IMR-90 (cell line): ENCODE results near the gene MAML2. TPM values are rescaled to one million over a fixed set of nuclear protein-coding genes. Genes with fewer than 3 reads are reported as not detected.

Experiments
- ATAC-seq: fragments of 200-7000 bp; cut with Tn5 transposase; 2 replicates; pipeline ENCODE4 v1.9.1; 2020; ENCODE audit warnings: low read depth, mild to moderate bottlenecking, moderate library complexity
- BruUV-seq: library from RNA; stranded (reverse); fragments of 400-500 nt; replicated peaks from 2 replicates; lab custom pipeline; 2021; lab: Mats Ljungman, UMichigan
- CTCF ChIA-PET: fragments of 300-600 bp; formaldehyde crosslinking; extraction: SDS; loops from one replicate; lab custom pipeline; 2021; ENCODE audit warnings: antibody characterized with exemption; lab: Yijun Ruan, JAX
- POLR2A ChIA-PET: fragments of 300-600 bp; sonication (Branson Sonifier 250); formaldehyde crosslinking; loops from one replicate; lab custom pipeline; 2022; ENCODE audit warnings: antibody characterized with exemption; ENCODE audit not compliant: unreplicated experiment; lab: Charles Lee
- DNase-seq: peaks from one replicate; pipeline ENCODE4 v3.0.0; 2013
- H2AFZ ChIP-seq: replicated peaks from 2 replicates; pipeline ENCODE3; 2013; ENCODE audit warnings: low read length, mild to moderate bottlenecking; ENCODE audit not compliant: poor library complexity
- H2AK5ac ChIP-seq: 2 replicates; pipeline ENCODE4 v1.6.1; 2013; ENCODE audit warnings: low read depth, low read length, inconsistent platforms
- H2AK9ac ChIP-seq: replicated peaks from 2 replicates; pipeline ENCODE3; 2013; ENCODE audit warnings: mild to moderate bottlenecking, low read depth, low read length, moderate library complexity; ENCODE audit not compliant: poor library complexity
- H2BK120ac ChIP-seq: 2 replicates; pipeline ENCODE4 v1.6.1; 2013; ENCODE audit warnings: low read depth, low read length, inconsistent platforms
- H2BK15ac ChIP-seq: 3 replicates; pipeline ENCODE4 v1.6.1; 2013; ENCODE audit warnings: low read depth, low read length, inconsistent platforms
- H2BK20ac ChIP-seq: 2 replicates; pipeline ENCODE4 v1.6.1; 2013; ENCODE audit warnings: low read depth, mild to moderate bottlenecking, inconsistent platforms, low read length, moderate library complexity
- H2BK5ac ChIP-seq: 2 replicates; pipeline ENCODE4 v1.6.1; 2013; ENCODE audit warnings: mild to moderate bottlenecking, low read depth, low read length, inconsistent platforms; ENCODE audit not compliant: poor library complexity, severe bottlenecking
- H3K14ac ChIP-seq: replicated peaks from 2 replicates; pipeline ENCODE4 v1.6.1; 2013; ENCODE audit warnings: low read depth, low read length, inconsistent platforms
- H3K18ac ChIP-seq: 2 replicates; pipeline ENCODE4 v1.6.1; 2013; ENCODE audit warnings: low read depth, low read length, control low read depth
- H3K23ac ChIP-seq: 2 replicates; pipeline ENCODE4 v1.6.1; 2013; ENCODE audit warnings: low read depth, low read length, inconsistent platforms
- H3K27ac ChIP-seq: 2 replicates; pipeline ENCODE4 v1.5.1; 2013; ENCODE audit warnings: mild to moderate bottlenecking, control low read depth, low read length; ENCODE audit not compliant: insufficient read depth
- H3K27me3 ChIP-seq: 2 replicates; pipeline ENCODE4 v1.6.1; 2013; ENCODE audit warnings: low read length; ENCODE audit not compliant: control insufficient read depth, insufficient read depth
- H3K36me3 ChIP-seq: 2 replicates; pipeline ENCODE4 v1.6.1; 2013; ENCODE audit warnings: low read length, mixed read lengths; ENCODE audit not compliant: control insufficient read depth, insufficient read depth
- H3K4ac ChIP-seq: 2 replicates; pipeline ENCODE4 v1.6.1; 2013; ENCODE audit warnings: low read depth, low read length, inconsistent platforms
- H3K4me1 ChIP-seq: 2 replicates; pipeline ENCODE4 v1.6.1; 2013; ENCODE audit warnings: low read length, mixed read lengths; ENCODE audit not compliant: control insufficient read depth, insufficient read depth
- H3K4me2 ChIP-seq: 2 replicates; pipeline ENCODE4 v1.6.1; 2013; ENCODE audit warnings: low read depth, mild to moderate bottlenecking, control low read depth, low read length, moderate library complexity
- H3K4me3 ChIP-seq: 2 replicates; pipeline ENCODE4 v1.5.1; 2013; ENCODE audit warnings: low read depth, mild to moderate bottlenecking, control low read depth, low read length, moderate library complexity; ENCODE audit not compliant: insufficient read depth
- H3K56ac ChIP-seq: 2 replicates; pipeline ENCODE4 v1.6.1; 2013; ENCODE audit warnings: low read length, inconsistent platforms; ENCODE audit not compliant: insufficient read depth; ENCODE audit errors: extremely low read depth
- H3K79me1 ChIP-seq, 2 experiments: 2 replicates each; pipeline ENCODE4 v1.6.1; 2013; ENCODE audit warnings: low read length in 2 of 2, inconsistent platforms in 1 of 2, low read depth in 1 of 2
- H3K9ac ChIP-seq: 2 replicates; pipeline ENCODE4 v1.6.1; 2013; ENCODE audit warnings: low read depth, low read length, control low read depth
- H3K9me1 ChIP-seq: 2 replicates; pipeline ENCODE4 v1.6.1; 2013; ENCODE audit warnings: low read length, inconsistent platforms; ENCODE audit not compliant: insufficient read depth
- H3K9me3 ChIP-seq: 2 replicates; pipeline ENCODE4 v1.6.1; 2013; ENCODE audit warnings: low read length; ENCODE audit not compliant: control insufficient read depth, insufficient read depth
- H4K20me1 ChIP-seq: 2 replicates; pipeline ENCODE4 v1.6.1; 2013; ENCODE audit warnings: low read length, inconsistent platforms; ENCODE audit not compliant: insufficient read depth
- H4K5ac ChIP-seq: 2 replicates; pipeline ENCODE4 v1.6.1; 2013; ENCODE audit warnings: mild to moderate bottlenecking, low read depth, low read length, control low read depth
- H4K8ac ChIP-seq, 2 experiments: 2 replicates each; pipeline ENCODE4 v1.6.1; 2013; ENCODE audit warnings: low read depth in 2 of 2, low read length in 2 of 2, control low read depth in 1 of 2, inconsistent platforms in 1 of 2
- H4K91ac ChIP-seq: 2 replicates; pipeline ENCODE4 v1.6.1; 2013; ENCODE audit warnings: low read depth, low read length, inconsistent platforms; ENCODE audit not compliant: insufficient read depth
- CTCF ChIP-seq: conservative IDR thresholded peaks from 2 replicates; pipeline ENCODE4 v1.5.1; 2012; ENCODE audit warnings: mild to moderate bottlenecking, low read depth, low read length, improper control_type of control experiment
- ELK1 ChIP-seq: fragments of 150-350 bp; IDR thresholded peaks from 2 replicates; pipeline ENCODE4 v1.6.1; 2016; ENCODE audit warnings: low read depth, mild to moderate bottlenecking, low read length, moderate library complexity, borderline replicate concordance
- MXI1 ChIP-seq: IDR thresholded peaks from 2 replicates; pipeline ENCODE4 v1.6.1; 2012; ENCODE audit warnings: low read depth, mild to moderate bottlenecking, low read length, moderate library complexity, borderline replicate concordance
- NFE2L2 ChIP-seq: fragments of 150-350 bp; IDR thresholded peaks from 2 replicates; pipeline ENCODE4 v1.6.1; 2016; ENCODE audit warnings: low read depth, mild to moderate bottlenecking, low read length
- POLR2A ChIP-seq: IDR thresholded peaks from 2 replicates; pipeline ENCODE4 v1.6.1; 2012; ENCODE audit warnings: mild to moderate bottlenecking, low read depth, low read length
- RAD21 ChIP-seq: IDR thresholded peaks from 2 replicates; pipeline ENCODE4 v1.6.1; 2012; ENCODE audit warnings: low read length, improper control_type of control experiment
- RCOR1 ChIP-seq: IDR thresholded peaks from 2 replicates; pipeline ENCODE4 v1.6.1; 2012; ENCODE audit warnings: mild to moderate bottlenecking, low read length, improper control_type of control experiment; ENCODE audit not compliant: insufficient replicate concordance
- WGBS, 2 experiments: methylation state at CpG; one replicate each; pipeline versions ENCODE4 v1.1.5 to v1.1.7; 2013; ENCODE audit warnings: missing lambda C conversion rate in 2 of 2; ENCODE audit not compliant: insufficient read length in 1 of 2; ENCODE audit errors: extremely low coverage in 2 of 2; 5-methylcytosine and 5-hydroxymethylcytosine counted together
- dilution Hi-C: fragments of 300-500 bp; cut with HindIII; formaldehyde crosslinking; loops from one replicate; pipeline ENCODE4 v1.14.3; 2018; ENCODE audit warnings: low sequenced_read_pairs; ENCODE audit not compliant: unreplicated experiment
- in situ Hi-C: fragments of 300-500 bp; cut with MboI; formaldehyde crosslinking; loops from 3 replicates; pipeline ENCODE4 v1.14.3; 2019; ENCODE audit warnings: low sequenced_read_pairs, inconsistent platforms, mixed read lengths
- intact Hi-C: fragments of 100-400 bp; cut with micrococcal nuclease; formaldehyde crosslinking; loops from 2 replicates; pipeline ENCODE4 v1.10.0; 2022
- polyA plus RNA-seq, 3 experiments: library from polyadenylated mRNA; depleted of rRNA; stranded (reverse); fragments of >200 nt; gene quantifications; 2 replicates each; pipeline ENCODE4 v1.2.3, GENCODE V29; 2012; ENCODE audit warnings: low replicate concordance in 1 of 3
- total RNA-seq: library from RNA; depleted of rRNA; stranded (reverse); fragments of >200 nt; gene quantifications from 2 replicates; pipeline ENCODE4 v1.2.3, GENCODE V29; 2012

Gene MAML2
- total and polyA plus RNA-seq, 2 of the 4 experiments (the other 2 are of a cell fraction): 15.0 to 19.5 TPM

DNA sequence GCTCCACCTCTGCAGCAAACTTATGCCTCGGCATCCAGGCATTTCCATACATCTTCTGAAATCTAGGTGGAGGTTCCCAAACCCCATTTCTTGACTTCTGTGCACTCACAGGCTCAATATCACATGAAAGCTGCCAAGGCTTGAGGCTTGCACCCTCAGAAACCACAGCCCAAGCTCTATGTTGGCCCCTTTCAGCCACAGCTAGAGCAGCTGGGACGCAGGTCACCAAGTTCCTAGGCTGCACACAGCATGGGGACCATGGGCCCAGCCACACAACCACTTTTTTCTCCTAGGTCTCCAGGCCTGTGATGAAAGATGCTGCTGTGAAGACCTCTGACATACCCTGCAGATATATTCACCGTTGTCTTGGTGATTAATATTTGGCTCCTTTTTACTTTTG, 394.4 kb downstream of the MAML2 start:
- dilution Hi-C loops: no loop called here
- CTCF ChIA-PET: no interaction called here
- H3K23ac ChIP-seq: no peak overlapping the region
- BruUV-seq: no TSS peak
- H2BK15ac ChIP-seq: no peak overlapping the region
- POLR2A ChIA-PET: no interaction called here
- no peak overlapping the region for H3K27ac ChIP-seq
- H2AK5ac ChIP-seq: no peak overlapping the region
- H3K4ac ChIP-seq: no peak overlapping the region
- H3K4me3 ChIP-seq: no peak overlapping the region
- TF ChIP-seq POLR2A (no peak), RCOR1 (no peak), MXI1 (no peak), RAD21 (no peak), CTCF (no peak), ELK1 (no peak), NFE2L2 (no peak)
- H3K4me1 ChIP-seq: no peaks in the 10 kb centered on the region
- no peak overlapping the region for H4K91ac ChIP-seq
- H2AK9ac ChIP-seq: no peak overlapping the region
- no peak overlapping the region for H2BK5ac ChIP-seq
- no peak overlapping the region for H3K14ac ChIP-seq
- no peaks in the 10 kb centered on the region for H3K27me3 ChIP-seq
- no peak overlapping the region for H3K56ac ChIP-seq
- no peak overlapping the region for H2AFZ ChIP-seq
- H3K36me3 ChIP-seq: no peaks in the 10 kb centered on the region
- no peaks in the 10 kb centered on the region for H3K9me1 ChIP-seq
- DNase-seq (no peak), ATAC-seq (no peak)
- H3K18ac ChIP-seq: no peak overlapping the region
- WGBS, 2 experiments: 88% methylated on average over 1 of the region's 3 CpGs; no CpG with 5 or more reads in 1 of the 2 experiments
- no peak overlapping the region for H4K5ac ChIP-seq
- H4K20me1 ChIP-seq: no peaks in the 10 kb centered on the region
- no peak overlapping the region for H3K4me2 ChIP-seq
- H3K79me1 ChIP-seq: no peaks in the 10 kb centered on the region
- H2BK20ac ChIP-seq: no peak overlapping the region
- in situ Hi-C loops: no loop called here
- intact Hi-C loops: no loop called here
- no peak overlapping the region for H2BK120ac ChIP-seq
- no peak overlapping the region for H4K8ac ChIP-seq
- H3K9ac ChIP-seq: no peak overlapping the region
- peaks cover 9% of the 10 kb centered on the region for H3K9me3 ChIP-seq
